Hepatocyte (in vitro differentiated cells): ENCODE results near the gene INPPL1.

Experiments used
- EZH2 ChIP-seq: fragments of 200-600 bp; sonication (generic); IDR thresholded peaks from 2 replicates; pipeline ENCODE4 v1.6.1; 2016; ENCODE audit warnings: antibody characterized with exemption, mild to moderate bottlenecking, borderline replicate concordance
- EZH2phosphoT487 ChIP-seq: fragments of 200-600 bp; sonication (generic); IDR thresholded peaks from one replicate; pipeline ENCODE4 v1.6.1; 2018; ENCODE audit warnings: antibody characterized with exemption, mild to moderate bottlenecking, low read depth, moderate library complexity; ENCODE audit not compliant: unreplicated experiment, severe bottlenecking
- TF ChIP-seq, protein P1 (sequence below): fragments of 200-600 bp; sonication (generic); IDR thresholded peaks from 2 replicates; pipeline ENCODE4 v1.5.1; 2016; ENCODE audit warnings: antibody characterized with exemption, mild to moderate bottlenecking; ENCODE audit not compliant: poor library complexity

DNA sequence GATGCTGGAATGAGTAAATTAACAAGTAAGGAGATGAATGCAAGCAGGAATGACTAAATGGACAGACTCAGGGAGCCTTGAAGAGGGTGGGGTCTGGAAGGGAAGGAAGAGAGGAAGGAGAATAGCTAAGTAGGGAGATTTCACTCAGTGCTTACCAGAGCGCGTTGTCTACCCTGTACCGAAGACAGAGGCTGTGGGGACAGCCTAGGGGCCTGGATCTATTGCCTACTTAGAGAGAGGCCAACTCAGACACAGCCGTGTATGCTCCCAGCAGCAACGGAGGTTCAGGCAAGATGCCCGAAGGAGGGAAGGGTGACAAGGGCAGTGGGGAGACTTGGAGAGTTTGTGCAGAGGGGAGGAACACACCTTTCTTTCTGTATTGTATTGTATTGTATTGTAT is 7.9 kb upstream of the INPPL1 start, which contains the start of gene FOLR2:
- TF ChIP-seq, protein P1, sequence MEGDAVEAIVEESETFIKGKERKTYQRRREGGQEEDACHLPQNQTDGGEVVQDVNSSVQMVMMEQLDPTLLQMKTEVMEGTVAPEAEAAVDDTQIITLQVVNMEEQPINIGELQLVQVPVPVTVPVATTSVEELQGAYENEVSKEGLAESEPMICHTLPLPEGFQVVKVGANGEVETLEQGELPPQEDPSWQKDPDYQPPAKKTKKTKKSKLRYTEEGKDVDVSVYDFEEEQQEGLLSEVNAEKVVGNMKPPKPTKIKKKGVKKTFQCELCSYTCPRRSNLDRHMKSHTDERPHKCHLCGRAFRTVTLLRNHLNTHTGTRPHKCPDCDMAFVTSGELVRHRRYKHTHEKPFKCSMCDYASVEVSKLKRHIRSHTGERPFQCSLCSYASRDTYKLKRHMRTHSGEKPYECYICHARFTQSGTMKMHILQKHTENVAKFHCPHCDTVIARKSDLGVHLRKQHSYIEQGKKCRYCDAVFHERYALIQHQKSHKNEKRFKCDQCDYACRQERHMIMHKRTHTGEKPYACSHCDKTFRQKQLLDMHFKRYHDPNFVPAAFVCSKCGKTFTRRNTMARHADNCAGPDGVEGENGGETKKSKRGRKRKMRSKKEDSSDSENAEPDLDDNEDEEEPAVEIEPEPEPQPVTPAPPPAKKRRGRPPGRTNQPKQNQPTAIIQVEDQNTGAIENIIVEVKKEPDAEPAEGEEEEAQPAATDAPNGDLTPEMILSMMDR, result no peak
- TF ChIP-seq EZH2 (no peak), EZH2phosphoT487 (no peak)
